ENCODE results near the gene PTGER2.
A peak's percentile ranks its signal among the peaks of the same experiment; 100 is the strongest.

PTGER2 gene

DNA sequence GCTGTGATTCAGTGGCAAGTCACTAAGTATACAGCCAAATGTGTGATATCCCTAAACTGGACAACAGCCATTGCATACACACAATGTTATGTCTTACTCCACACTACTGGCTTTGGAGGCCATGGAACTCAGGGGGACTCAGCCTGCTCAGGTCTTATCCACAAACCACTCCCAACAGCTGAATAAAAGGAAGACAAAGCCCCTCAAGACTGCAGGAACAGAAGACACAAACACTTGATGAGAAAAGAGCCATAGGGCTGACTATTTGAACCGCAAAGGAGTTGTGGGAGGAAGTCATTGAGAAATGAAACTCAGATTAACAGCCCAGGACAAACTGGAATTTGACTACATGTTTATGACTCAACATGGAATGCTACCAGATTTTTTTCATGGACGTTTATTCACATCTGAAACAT, 40.9 kb downstream of the PTGER2 start:
- H3K4me3 ChIP-seq (ENCODE audit: low read depth, low read length), result no peak overlapping the region
- TF ChIP-seq, protein P1, sequence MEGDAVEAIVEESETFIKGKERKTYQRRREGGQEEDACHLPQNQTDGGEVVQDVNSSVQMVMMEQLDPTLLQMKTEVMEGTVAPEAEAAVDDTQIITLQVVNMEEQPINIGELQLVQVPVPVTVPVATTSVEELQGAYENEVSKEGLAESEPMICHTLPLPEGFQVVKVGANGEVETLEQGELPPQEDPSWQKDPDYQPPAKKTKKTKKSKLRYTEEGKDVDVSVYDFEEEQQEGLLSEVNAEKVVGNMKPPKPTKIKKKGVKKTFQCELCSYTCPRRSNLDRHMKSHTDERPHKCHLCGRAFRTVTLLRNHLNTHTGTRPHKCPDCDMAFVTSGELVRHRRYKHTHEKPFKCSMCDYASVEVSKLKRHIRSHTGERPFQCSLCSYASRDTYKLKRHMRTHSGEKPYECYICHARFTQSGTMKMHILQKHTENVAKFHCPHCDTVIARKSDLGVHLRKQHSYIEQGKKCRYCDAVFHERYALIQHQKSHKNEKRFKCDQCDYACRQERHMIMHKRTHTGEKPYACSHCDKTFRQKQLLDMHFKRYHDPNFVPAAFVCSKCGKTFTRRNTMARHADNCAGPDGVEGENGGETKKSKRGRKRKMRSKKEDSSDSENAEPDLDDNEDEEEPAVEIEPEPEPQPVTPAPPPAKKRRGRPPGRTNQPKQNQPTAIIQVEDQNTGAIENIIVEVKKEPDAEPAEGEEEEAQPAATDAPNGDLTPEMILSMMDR (IDR thresholded peaks at IDR 0.05; ENCODE audit: insufficient read depth, low read length, missing control alignments), result no peak
- CTCF ChIA-PET, result no interaction called here
- POLR2A ChIA-PET, result no interaction called here
- peak; percentile 82 for DNase-seq (ENCODE audit: low read depth, low spot score)

DNA sequence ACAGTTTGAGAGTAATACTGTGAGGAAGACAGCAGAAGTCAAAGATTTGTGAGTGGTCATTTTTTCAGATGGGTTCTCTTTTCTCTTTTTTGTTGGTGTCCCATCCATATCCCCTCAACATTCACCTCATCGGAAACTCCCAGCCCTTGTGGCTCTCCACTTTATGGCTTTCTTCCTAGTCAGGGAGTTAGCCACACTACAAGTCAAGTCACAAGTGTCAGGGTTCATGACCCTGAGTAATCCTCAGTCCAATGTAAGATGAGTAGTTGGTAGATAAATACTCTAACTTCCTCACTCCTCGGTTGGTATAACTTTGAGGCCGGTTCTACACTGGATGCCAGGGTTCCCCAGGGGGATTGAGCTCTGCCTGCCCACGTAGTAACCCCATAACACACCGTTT, 41.4 kb downstream of the PTGER2 start:
- POLR2A ChIA-PET, result no interaction called here
- DNase-seq (ENCODE audit: low read depth, low spot score), result no peak
- TF ChIP-seq, protein P1 (IDR thresholded peaks at IDR 0.05; ENCODE audit: insufficient read depth, low read length, missing control alignments), result no peak
- no peak overlapping the region for H3K4me3 ChIP-seq (ENCODE audit: low read depth, low read length)
- CTCF ChIA-PET, result no interaction called here

DNA sequence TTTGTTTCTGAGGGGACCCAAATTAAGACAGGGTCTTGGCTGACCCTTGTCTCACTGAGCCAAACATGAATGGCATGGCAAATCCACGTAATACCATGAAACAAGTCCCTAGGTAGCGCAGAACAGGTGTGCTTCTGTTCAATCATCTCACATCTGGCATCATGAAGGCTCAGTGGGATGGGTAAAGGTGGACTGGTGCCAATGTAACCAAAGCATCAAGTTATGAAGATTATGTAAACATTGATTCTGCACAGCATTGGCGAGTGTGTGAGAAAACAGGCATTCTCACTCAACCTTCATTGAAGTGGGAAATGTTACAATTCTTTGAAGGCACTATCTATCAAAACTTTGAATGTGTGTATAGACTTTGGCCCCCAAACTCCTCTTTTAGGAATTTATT, 41.9 kb downstream of the PTGER2 start:
- TF ChIP-seq, protein P1 (IDR thresholded peaks at IDR 0.05; ENCODE audit: insufficient read depth, low read length, missing control alignments), result no peak
- POLR2A ChIA-PET, result no interaction called here
- H3K4me3 ChIP-seq (ENCODE audit: low read depth, low read length), result no peak overlapping the region
- CTCF ChIA-PET, result no interaction called here
- no peak for DNase-seq (ENCODE audit: low read depth, low spot score)

DNA sequence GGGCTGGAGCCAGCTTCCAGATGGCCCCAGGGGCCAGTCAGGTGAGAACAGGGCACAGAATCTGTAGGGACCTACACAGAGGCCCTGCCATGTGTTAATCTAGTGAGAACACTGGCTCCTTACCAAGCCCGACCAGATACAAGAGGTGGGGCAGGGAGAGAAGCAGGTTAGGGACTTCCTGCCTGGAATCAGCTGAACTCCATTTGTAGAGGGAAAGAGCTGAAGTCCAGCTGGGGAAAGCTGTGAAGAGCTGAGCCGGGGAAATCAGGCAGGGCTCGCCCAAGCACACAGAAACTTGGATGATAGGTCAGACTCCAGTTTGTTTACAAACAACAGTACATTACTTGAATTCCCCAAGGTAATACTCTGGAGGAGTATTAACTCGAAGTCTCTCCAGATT, 46.7 kb downstream of the PTGER2 start:
- no peak for DNase-seq (ENCODE audit: low read depth, low spot score)
- TF ChIP-seq, protein P1 (IDR thresholded peaks at IDR 0.05; ENCODE audit: insufficient read depth, low read length, missing control alignments), result no peak
- CTCF ChIA-PET, result no interaction called here
- POLR2A ChIA-PET, result no interaction called here
- H3K4me3 ChIP-seq (ENCODE audit: low read depth, low read length), result no peak overlapping the region

DNA sequence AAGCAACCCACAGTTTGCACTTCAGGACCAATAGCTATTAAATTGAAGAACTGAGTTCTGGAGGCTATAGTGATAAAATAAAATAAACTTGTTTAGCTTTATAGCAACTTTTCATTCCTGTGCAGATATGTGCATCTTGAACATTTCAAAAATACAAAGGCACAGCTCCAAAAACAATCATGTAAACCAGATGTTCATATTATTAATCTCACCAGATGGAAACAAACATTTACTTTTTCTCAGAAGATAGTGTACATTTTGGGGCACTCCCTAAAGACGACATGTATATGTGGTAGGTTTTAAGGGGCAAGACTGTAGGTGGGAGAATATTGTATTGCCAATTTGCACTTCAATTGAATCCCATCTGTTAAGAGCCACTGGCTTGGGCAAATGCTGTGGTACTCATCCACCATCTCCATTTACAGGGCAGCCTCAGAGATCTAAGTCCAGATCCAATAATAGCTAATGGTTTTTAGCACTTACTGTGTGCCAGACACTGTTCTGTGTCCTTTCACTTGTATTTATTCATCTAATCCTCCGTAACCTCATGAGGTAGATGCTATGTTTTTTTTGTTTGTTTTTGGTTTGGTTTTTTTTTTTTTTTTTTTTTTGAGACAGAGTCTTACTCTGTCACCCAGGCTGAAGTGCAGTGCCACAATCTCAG, 49.1 kb downstream of the PTGER2 start:
- TF ChIP-seq, protein P1 (IDR thresholded peaks at IDR 0.05; ENCODE audit: insufficient read depth, low read length, missing control alignments), result no peak
- ChIA-PET POLR2A (no interaction called here), CTCF (no interaction called here)
- H3K4me3 ChIP-seq (ENCODE audit: low read depth, low read length), result no peak overlapping the region
- DNase-seq (ENCODE audit: low read depth, low spot score), result no peak

DNA sequence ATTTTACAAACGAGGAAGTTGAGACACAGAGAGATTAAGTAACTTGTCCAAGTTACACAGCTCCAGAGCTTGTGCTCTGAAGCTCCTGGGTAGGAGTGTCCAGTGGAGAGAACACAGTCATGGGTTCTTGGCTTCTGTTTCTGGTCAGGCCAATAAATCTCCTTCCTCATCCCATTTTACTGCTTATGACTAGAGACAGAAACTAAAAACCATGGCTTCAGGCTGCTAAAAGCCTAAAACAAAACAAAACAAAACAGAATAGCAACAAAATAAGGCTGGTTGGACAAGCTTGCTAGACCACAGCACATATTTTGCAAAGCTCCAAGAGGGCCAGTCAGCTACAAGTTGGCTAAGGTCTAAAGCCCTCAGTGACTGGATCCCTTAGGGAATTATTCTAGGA, 49.8 kb downstream of the PTGER2 start:
- CTCF ChIA-PET, result no interaction called here
- no peak for DNase-seq (ENCODE audit: low read depth, low spot score)
- TF ChIP-seq, protein P1 (IDR thresholded peaks at IDR 0.05; ENCODE audit: insufficient read depth, low read length, missing control alignments), result no peak
- H3K4me3 ChIP-seq (ENCODE audit: low read depth, low read length), result no peak overlapping the region
- POLR2A ChIA-PET, result interaction anchor here (0.7 kb wide), 1 partner anchor 94 kb away, joined by 4 read pairs; no protein-coding TSS in a partner anchor
